Effector memory CD4-positive, alpha-beta T cell (primary cell): Measurements from ENCODE around the gene EIF4A2.
"Not testable (repeated sequence)": the region's sequence is repeated elsewhere in the genome, so short reads cannot be mapped to it uniquely, and the experiment has no call there.

Experiments used
- DNase-seq, 3 donors: peaks; one replicate each; pipeline ENCODE4 v3.0.0-alpha.2; 2020
- H3K27ac ChIP-seq: 2 replicates; pipeline ENCODE4 v1.7.0; 2013; ENCODE audit warnings: mild to moderate bottlenecking, low read length, moderate library complexity; ENCODE audit not compliant: insufficient read depth, poor library complexity, severe bottlenecking
- H3K27me3 ChIP-seq: replicated peaks from 2 replicates; pipeline ENCODE4 v1.7.0; 2013; ENCODE audit warnings: mild to moderate bottlenecking, low read length; ENCODE audit not compliant: insufficient read depth, control insufficient read depth, poor library complexity, severe bottlenecking
- H3K36me3 ChIP-seq: 2 replicates; pipeline ENCODE4 v1.7.0; 2013; ENCODE audit warnings: mild to moderate bottlenecking, low read length, moderate library complexity; ENCODE audit not compliant: control insufficient read depth, insufficient read depth
- H3K4me1 ChIP-seq: 2 replicates; pipeline ENCODE4 v1.7.0; 2013; ENCODE audit warnings: low read length, mild to moderate bottlenecking; ENCODE audit not compliant: control insufficient read depth, insufficient read depth, poor library complexity, severe bottlenecking
- H3K4me3 ChIP-seq: 2 replicates; pipeline ENCODE4 v1.7.0; 2013; ENCODE audit warnings: low read length, low read depth, mild to moderate bottlenecking; ENCODE audit not compliant: insufficient read depth, poor library complexity, severe bottlenecking
- H3K9me3 ChIP-seq: 2 replicates; pipeline ENCODE4 v1.7.0; 2013; ENCODE audit warnings: mild to moderate bottlenecking, low read length, moderate library complexity; ENCODE audit not compliant: control insufficient read depth

The EIF4A2 gene

GRCh38 chr3:186800285-186800684 lies 16.9 kb downstream of the EIF4A2 start:
- Histone ChIP-seq H3K4me3 (no peak overlapping the region), H3K36me3 (peaks cover 13% of the 10 kb centered on the region), H3K27ac (no peak overlapping the region), H3K4me1 (no peaks in the 10 kb centered on the region), H3K9me3 (no peaks in the 10 kb centered on the region), H3K27me3 (no peaks in the 10 kb centered on the region)
- DNase-seq, result no peak

GRCh38 chr3:186802701-186803100 lies 19.3 kb downstream of the EIF4A2 start:
- no peaks in the 10 kb centered on the region for H3K27me3 ChIP-seq
- peaks cover 7% of the 10 kb centered on the region for H3K36me3 ChIP-seq
- no peak overlapping the region for H3K4me3 ChIP-seq
- DNase-seq, result no peak
- no peaks in the 10 kb centered on the region for H3K9me3 ChIP-seq
- H3K27ac ChIP-seq, result no peak overlapping the region
- peaks cover 10% of the 10 kb centered on the region for H3K4me1 ChIP-seq

- peaks cover 10% of the 10 kb centered on the region for H3K4me1 ChIP-seq
- H3K4me3 ChIP-seq, H3K27ac ChIP-seq, DNase-seq, H3K27me3 ChIP-seq, H3K9me3 ChIP-seq, H3K36me3 ChIP-seq: not testable (repeated sequence)
Observed at GRCh38 chr3:186803447-186803846, 20.1 kb downstream of the EIF4A2 start.

GRCh38 chr3:186806089-186807055 lies 23.0 kb downstream of the EIF4A2 start, which contains the start of gene RFC4:
Gene RFC4 (minus strand): TSS chr3:186806482. CDS start chr3:186804713, 1,769 bp downstream.
- H3K4me3 ChIP-seq, result peak within 1 kb of the TSS; percentile 92
- peak; percentile 67 to 77 (median 75) for DNase-seq

GRCh38 chr3:186807231-186807630 lies 23.9 kb downstream of the EIF4A2 start:
- DNase-seq, result no peak

More at GRCh38 chr3:186806089-186807055, 23.0 kb downstream of the EIF4A2 start, which contains the start of gene RFC4:
- Histone ChIP-seq H3K27ac (peak within 1 kb of the TSS; percentile 84), H3K9me3 (no peaks in the 10 kb centered on the region), H3K27me3 (no peaks in the 10 kb centered on the region), H3K4me1 (peaks cover 10% of the 10 kb centered on the region), H3K36me3 (no peaks in the 10 kb centered on the region)

GRCh38 chr3:186810336-186810996 lies 27.1 kb downstream of the EIF4A2 start:
- no peak overlapping the region for H3K27ac ChIP-seq
- no peaks in the 10 kb centered on the region for H3K36me3 ChIP-seq
- peaks cover 10% of the 10 kb centered on the region for H3K4me1 ChIP-seq
- no peak for DNase-seq
- H3K9me3 ChIP-seq, result no peaks in the 10 kb centered on the region
- H3K4me3 ChIP-seq, result no peak overlapping the region
- no peaks in the 10 kb centered on the region for H3K27me3 ChIP-seq

More at GRCh38 chr3:186807231-186807630, 23.9 kb downstream of the EIF4A2 start:
- Histone ChIP-seq H3K27ac (peak overlapping the region; percentile 84), H3K9me3 (no peaks in the 10 kb centered on the region), H3K4me1 (peaks cover 10% of the 10 kb centered on the region), H3K36me3 (no peaks in the 10 kb centered on the region), H3K27me3 (no peaks in the 10 kb centered on the region), H3K4me3 (peak overlapping the region; percentile 92)

- not testable (repeated sequence) for H3K36me3 ChIP-seq, DNase-seq, H3K27ac ChIP-seq, H3K27me3 ChIP-seq, H3K4me3 ChIP-seq, H3K9me3 ChIP-seq
- peaks cover 10% of the 10 kb centered on the region for H3K4me1 ChIP-seq
Observed at GRCh38 chr3:186811313-186811712, 27.9 kb downstream of the EIF4A2 start.

- Histone ChIP-seq H3K9me3 (no peaks in the 10 kb centered on the region), H3K4me1 (no peaks in the 10 kb centered on the region), H3K27ac (no peak overlapping the region), H3K4me3 (no peak overlapping the region), H3K36me3 (no peaks in the 10 kb centered on the region), H3K27me3 (no peaks in the 10 kb centered on the region)
- no peak for DNase-seq
Observed at GRCh38 chr3:186814100-186814499, 30.7 kb downstream of the EIF4A2 start.

GRCh38 chr3:186815435-186815834 lies 32.1 kb downstream of the EIF4A2 start:
- H3K36me3 ChIP-seq, result no peaks in the 10 kb centered on the region
- no peaks in the 10 kb centered on the region for H3K4me1 ChIP-seq
- H3K9me3 ChIP-seq, result no peaks in the 10 kb centered on the region
- DNase-seq, result no peak
- no peak overlapping the region for H3K27ac ChIP-seq
- H3K4me3 ChIP-seq, result no peak overlapping the region
- no peaks in the 10 kb centered on the region for H3K27me3 ChIP-seq

- H3K4me1 ChIP-seq, result no peaks in the 10 kb centered on the region
- no peaks in the 10 kb centered on the region for H3K36me3 ChIP-seq
Observed at GRCh38 chr3:186818516-186818915, 35.1 kb downstream of the EIF4A2 start.

More at GRCh38 chr3:186818516-186818915, 35.1 kb downstream of the EIF4A2 start:
- Histone ChIP-seq H3K27me3 (no peaks in the 10 kb centered on the region), H3K9me3 (no peaks in the 10 kb centered on the region), H3K4me3 (no peak overlapping the region), H3K27ac (no peak overlapping the region)
- DNase-seq, result no peak
